Measurements from ENCODE around the gene PRM1.
"Not testable (repeated sequence)": the region's sequence is repeated elsewhere in the genome, so short reads cannot be mapped to it uniquely, and the experiment has no call there.

The PRM1 gene

DNA sequence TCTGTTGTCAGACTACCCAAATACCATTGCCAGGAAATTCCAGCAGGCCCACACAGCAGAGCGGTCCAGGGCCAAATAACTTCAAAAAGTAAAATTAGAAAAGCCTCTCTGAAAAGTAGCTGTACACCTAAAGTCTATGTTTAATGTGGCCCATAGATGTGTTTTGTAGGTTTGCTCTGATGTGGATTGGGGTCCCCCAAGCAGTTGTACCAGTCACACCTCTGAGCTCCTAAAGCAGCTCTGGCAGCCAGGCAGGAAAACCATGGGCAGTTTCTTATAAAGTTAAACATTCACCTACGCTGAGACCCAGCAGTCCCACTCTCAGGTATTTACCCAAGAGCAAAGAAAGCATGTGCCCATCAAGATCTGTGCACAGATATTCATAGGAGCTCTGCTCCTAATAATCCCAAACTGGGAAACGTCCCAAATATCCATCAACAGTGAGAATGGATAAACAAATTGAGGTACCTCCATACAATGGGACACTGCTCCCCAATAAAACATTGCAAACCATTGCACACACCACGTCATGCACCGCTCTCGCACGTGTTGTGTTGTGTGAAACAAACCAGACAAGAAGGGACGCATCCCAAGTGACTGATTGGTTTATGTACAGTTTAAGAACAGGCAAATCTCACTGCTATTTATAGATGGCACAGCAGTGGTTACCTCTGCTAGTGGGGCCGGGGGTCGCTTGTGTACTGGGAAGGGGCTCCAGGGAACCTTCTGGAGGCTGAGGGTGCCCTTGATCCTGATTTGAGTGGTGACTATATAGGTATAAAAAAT is 15.8 kb upstream of the PRM1 start:
- DNase-seq: no peak

DNA sequence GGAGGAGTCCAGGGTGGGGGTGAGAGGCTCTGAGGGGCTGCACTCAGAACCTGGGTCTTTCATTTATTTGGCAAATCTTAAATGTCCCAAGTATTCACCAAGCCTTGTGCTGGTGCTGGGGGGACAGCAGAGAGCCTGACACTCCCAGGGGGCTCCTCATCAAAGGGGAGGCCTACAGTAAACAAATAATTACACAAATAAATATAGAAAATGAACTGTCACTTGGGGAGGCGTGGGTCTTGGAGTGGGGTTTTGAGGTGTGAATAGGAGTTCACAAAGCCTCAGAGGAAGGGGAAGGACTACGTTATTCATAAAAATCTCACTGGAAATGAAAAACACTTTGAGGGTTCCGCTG is 15.2 kb upstream of the PRM1 start:
- DNase-seq: no peak

DNA sequence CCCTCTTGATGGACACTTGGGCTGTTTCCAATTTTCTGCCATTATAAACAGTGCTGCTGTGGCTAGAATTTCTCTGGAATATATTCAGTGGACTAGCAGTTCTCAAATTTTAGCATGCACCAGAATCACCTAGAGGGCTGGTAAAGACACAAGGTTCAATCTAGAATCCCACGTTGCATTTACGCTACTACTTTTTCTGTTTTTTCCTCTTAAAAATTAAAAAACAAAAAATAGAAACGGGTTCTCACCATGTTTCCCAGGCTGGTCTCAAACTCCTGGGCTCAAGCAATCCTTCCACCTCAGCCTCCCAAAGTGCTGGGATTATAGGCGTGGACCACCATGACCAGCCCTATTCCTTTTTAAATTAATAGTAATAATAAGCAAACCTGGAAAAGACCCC is 14.5 kb upstream of the PRM1 start:
- DNase-seq: no peak

DNA sequence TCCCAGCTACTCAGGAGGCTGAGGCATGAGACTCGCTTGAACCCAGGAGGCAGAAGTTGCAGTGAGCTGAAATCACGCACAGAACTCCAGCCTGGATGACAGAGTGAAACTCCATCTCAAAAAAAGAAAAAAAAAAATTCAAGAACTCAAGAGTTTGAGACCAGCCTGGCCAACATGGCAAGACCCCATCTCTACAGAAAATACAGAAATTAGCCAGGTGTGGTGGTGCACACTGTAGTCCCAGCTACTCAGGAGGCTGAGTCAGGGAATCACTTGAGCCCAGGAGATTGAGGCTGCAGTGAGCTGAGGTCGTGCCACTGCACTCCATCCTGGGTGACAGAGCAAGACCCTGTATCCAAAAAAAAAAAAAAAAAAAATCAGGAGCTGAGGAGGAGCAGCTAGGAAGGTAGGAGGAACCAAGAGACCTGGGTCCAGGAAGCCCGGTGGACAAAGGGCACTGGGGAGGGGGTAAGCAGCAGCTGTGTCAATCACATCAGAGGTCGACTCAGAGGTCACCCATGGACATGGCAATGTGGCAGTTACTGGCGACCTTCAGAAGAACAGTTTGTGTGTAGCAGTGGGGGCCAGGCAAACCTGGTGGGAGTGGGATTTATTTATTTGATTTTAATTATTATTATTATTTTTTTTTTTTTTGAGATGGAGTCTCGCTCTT is 11.1 kb upstream of the PRM1 start:
- DNase-seq: no peak

DNA sequence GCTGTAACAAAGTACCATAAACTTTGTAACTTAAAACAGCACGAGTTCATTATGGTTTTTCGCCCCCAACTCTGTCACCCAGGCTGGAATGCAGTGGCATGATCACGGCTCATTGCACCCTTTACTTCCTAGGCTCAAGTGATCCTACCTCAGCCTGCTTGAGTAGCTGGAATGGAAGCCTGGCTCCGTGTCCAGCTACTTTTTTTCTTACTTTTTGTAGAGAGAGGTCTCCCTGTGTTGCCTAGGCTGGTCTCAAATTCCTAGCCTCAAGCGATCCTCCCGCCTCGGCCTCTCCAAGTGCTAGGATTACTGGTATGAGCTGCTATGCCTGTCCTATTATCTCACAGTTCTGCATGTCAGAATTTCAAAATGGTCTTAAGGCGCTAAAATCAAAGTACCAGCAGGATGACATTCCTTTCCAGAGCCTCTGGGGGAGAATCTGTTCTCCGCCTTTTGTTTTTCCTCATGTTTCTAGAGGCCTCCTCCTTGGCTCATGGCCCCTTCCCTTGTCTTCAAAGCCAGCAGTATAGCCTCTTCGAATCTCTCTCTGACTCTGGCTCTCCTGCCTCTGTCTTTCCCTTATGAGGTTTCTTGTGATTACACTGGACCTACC is 10.1 kb upstream of the PRM1 start:
- DNase-seq: no peak

DNA sequence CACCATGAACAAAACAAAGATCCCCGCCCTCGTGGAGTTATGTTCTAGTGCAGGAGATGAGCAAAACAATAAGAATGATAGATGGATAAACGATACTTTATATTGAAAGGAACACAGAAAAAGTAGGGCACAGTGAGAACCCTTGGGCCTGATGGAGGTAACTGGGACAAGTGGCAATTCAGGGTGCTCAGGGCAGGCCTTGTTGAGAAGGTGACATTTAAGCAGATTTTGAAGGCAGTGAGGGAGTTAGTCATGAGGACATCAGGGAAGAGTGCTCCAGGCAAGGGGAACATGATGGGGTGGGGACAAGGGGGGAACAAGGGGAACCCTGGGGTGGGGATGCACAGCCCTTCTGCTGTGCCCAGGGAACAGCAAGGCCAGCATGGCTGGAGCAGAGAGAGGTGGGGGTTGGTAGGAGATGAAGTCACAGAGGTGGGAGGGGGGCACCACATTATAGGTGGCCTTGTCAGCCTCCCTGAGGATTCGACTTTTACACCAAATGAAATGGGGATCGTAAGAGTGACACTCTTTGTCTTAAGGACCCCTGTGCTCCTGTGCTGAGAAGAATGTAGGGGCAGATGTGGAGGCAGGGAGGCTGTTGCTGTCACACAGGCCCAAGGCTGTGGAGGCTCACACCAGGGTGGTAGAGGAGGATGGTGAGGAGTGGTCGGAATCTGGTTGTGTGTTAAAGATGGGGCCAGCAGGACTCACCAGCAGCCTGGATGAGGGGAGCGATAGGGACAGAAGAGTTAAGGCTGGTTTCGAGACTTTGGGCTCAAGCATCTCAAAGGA is 9.2 kb upstream of the PRM1 start:
- no peak for DNase-seq

DNA sequence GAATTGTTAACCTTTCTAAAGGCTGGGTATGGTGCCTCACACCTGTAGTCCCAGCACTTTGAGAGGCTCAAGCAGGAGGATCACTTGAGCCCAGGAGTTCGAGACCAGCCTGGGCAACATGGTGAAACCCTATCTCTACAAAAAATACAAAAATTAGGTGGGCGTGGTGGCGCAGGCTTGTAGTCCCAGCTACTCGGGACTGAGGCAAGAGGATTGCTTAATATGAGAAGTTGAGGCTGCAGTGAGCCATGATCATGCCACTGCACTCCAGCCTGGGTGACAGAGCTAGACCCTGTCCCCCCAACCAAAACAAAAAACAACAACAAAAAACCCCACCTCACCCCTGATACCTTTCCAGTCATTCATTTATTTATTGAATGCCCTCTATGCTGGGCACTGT is 8.6 kb upstream of the PRM1 start:
- not testable (repeated sequence) for DNase-seq

DNA sequence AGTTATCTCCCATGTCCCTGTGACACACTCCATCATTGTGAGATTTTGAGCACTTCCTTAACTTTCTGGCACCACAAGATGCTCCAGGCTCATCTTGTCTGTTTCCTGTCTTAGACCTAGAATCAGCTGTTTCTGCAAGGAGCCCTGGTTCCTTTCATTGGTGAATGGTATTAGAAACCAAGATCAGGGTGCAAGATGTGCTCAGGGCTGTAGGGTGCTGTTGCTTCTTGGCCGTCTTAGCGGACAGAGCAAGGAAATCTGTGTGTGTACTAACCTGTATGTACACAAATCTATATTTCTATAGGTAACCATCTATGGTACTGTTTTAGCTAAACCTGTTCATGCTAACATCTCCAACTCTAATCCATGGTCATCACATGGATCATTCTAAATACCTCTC is 8.1 kb upstream of the PRM1 start:
- DNase-seq: no peak

DNA sequence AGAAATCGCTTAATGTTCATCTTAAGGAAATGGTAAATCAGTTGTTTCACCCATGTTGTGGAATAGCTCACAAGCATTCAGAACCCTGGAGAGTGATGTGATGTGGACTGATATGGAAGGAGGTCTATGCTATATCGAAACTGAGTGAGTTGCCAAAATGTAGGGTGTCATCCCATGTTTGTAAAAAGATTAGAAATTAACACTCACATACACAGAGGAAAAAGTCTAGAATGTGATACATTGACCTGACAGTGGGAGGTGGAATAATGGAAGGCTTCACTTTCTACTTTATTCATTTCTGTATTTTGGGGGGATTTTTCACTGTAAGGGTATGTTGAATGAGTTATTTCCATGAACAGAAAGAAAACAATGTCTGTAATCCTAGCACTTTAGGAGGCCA is 4.7 kb upstream of the PRM1 start:
- no peak for DNase-seq

DNA sequence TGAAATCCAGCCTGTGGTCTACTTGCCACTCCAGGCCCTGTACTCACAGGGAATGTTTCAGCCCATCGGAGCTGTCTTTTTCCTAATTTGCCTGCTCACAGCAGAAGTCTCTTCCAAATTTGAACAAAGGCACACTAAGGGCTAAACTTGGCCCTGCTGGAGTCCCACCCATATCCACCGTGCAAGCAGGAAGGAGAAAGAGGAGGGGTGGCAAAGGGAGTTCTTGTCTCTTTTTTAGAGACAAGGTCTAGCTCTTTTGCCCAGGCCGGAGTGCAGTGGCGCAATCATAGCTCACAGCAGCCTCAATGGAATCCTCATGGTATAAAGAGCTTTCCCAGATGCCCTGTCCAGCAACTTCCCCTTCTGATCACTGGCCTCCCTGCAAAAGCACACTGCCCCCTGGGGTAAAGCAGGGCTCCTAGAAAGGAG is 2.7 kb upstream of the PRM1 start:
- no peak for DNase-seq

DNA sequence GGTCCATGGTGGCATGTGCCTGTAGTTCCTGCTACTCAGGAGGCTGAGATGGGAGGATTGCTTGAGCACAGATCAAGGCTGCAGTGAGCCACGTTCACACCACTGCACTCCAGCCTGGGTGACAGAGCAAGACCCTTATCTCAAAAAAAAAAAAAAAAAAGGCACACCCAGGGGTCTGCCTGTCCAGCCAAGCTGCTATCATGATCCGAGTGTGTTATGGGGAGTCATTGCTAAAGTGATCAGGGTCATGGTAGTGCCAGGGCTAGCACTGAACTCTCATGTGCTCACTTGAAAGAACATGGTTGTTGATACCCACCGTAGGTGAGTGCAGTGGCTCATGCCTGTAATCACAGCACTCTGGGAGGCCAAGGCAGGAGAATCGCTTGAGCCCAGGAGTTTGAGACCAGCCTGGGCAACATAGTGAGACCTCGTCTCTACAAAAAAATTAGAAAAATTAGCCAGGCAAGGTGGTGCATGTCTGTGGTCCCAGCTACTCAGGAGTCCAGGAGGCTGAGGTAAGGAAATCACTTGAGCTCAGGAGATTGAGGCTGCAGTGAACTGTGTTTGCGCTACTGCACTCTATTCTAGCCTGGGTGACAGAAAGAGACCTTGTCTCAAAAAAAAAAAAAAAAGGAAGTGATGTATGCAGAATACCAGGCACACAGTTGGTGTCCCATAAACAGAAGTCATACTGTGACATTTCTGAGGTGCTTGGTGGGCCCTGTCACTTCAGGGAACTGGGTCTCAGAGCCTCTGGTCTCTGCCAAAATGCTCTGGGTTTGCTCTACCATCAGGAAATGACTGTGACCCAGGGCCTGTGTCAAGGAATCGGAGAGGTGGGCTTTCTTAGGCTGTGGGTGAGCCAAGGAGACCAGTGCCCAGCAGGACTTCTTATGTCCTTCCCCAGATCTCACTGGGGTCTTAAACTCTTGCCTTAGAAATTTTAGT is 2.2 kb downstream of the PRM1 start:
- no peak for DNase-seq

DNA sequence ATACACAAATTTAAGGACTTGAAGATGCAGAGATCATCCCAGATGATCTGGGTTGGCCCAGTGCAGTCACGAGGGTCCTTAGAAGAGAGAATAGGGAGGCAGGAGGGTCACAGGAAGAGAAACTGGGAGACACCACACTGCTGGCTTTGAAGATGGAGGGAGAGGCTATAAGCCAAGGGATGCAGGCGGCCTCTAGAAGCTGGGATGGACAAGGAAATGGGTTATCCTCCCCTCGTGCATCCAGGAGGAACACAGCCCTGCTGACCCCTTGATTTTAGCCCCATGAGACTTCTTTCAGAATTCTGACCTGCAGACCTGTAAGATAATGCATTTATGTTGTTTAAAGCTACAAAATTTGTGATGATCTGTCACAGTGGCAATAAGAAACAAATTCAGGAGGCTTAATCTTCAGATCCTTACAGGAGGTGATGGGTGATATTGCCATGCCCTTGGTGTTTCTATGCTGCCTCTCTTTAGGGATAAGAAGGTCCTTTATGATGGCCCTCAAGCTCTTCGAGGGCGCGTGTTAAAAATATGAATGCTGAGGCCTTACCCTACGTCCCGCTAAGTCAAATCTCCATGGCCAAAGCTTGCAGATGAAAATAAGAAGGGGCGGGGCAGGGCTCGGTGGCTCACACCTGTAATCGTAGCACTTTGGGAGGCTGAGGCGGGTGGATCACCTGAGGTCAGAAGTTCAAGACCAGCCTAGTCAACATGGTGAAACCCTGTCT is 3.4 kb downstream of the PRM1 start:
- DNase-seq: no peak

DNA sequence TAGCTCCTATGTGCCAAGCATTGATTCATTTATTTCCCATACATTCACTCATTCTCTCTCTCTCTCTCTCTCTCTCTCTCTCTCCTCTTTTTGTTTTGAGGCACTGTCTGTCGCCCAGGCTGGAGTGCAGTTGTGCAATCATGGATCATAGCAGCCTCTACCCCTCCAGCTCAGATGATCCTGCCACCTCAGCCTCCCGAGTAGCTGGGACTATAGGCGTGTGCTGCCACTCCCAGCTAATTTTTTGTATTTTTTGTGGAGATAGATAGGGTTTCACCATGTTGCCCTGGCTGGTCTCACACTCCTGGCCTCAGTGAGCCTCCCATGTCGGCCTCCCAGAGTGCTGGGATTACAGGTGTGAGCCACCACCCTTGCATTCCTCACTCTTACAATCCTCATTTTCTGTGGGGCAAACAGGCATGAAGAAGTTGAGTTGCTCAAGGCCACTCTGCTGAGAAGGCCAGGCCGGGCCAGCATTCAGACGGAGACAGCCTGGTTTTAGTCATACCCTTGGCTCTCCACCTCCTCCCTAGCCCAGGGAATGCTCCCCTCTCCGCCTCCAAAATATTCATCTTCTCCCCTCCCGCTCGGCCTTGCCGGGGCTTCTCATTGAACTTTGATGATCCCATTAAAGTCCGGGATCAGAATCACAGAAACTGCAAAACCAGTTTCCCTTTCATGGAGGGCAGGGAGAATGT is 4.1 kb downstream of the PRM1 start:
- no peak for DNase-seq

DNA sequence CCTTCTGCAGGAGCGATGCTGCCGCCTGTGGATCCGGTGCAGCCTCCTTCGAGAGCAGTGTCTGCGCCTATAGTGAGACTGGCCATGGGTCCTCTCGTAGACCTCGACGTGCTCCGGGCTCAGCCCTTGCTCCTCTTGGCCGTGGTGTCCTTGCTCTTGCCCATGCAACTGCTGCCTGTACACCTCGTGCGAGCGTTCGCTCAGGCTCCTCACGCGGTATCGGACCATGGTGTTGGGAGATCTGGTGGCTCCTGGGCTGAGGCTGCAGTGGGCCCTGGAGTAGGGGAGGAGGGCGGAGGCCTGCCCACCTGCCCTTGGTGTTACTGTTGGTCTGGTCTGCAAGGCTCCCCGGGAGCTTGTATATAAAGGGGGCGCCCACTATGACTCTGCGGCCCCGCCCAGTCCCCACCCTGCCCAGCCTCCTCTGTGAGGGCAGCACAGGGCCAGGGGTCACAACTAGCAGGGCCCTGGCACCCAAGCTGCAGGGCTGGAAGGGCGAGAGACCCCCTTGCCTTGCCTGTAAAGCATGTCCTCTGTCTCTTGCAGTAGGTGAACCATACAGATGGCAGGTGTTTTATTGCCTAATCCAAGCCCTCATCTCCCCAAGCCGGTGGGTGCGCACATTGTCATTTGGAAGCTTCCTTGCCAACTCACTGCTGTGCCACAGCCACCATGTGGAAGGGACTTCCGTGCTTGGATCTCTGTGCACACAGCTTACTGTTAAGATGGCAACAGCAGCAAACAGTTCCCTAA is 4.8 kb downstream of the PRM1 start, which contains the start of gene PRM2:
Gene PRM2, minus strand, starts transcription at position 338 of the 753 bp plus-strand sequence. Its CDS starts 110 bp downstream, at position 228.
- no peak for DNase-seq

DNA sequence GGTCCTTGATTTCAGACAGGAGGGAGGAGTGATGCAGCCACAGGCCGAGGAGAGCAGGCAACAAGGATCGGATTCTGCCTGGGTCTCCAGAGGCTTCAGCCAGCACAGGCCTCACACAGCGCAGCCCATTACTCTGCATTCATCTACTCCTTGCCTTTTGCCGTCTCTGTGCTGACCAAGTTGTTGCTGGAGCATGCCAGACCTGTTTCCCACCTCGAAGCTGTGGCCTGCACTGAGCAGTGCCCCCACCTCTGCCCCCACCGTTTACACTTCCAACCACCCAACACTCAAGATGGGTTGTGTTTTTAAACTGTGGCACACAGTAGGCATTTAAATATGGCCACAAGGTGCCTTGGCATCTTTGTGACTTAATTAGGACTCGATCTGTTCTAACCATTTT is 6.2 kb downstream of the PRM1 start:
- no peak for DNase-seq

DNA sequence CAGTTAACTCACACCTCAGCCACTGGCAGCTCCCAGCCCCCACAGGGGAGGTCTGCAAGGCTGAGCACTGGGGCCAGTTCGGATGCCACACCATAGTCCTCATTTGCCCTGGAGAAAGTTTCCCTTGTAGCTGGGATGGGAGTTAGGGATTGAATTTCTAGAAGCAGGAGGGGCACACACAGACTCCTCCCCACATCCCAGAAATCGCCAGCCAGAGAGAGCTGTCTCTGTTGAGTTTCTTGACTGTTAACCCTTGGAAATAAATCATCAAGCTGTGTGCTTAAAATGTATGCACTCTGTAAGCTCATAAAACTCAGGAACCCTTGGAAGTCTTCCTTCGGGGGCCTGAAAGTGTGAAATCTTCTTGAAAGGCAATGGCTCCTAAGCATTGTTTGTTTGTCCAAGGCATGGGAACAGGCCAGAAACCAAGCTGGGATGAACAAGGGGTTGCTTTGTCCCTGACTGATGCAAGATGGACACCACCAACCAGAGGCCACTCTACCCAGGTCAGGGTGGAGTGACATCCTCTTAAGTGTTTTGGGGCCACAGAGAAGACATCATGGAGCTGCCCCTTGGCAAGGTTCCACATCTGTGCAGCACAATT is 7.3 kb downstream of the PRM1 start:
- DNase-seq: no peak

DNA sequence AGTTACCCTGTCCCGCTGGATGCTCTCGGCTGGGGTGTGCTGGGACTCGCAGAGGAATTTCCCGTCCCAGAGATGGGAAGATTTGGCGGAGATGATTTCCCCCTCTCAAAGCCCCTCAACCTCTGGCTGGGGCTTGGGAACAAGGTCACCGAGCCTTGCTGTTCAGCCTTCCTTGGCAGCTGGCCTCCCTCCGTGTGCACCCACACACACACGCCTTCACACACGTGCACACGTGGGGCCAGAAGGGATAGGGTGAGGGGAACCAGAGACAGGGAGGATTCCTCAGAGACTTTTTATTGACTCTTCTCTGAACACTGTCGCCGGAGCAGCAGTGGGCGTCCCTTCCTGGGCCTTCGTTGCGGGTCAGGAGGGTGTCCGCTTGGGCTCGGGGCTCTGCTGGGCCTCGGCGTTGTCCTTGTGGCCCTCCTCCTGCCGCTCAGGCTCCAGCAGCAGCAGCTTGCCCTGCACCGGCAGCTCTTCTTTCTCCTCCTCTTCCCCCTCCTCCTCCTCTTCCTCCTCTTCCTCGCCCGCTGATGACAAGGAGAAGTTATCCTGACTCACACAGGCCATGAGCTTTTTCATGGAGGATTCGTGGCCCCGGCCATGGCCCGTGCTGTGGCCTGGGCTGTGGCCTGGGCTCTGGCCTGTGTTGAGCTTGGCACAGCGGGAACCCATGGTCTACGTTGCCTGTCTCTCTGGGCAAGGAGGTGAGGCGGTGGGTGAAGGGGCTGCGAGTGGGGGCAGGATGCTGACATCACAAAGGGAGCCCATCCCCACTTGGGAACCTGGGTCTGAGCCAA is 8.0 kb downstream of the PRM1 start, which contains the start of gene PRM3:
Gene PRM3, minus strand, starts transcription at position 709 of the 800 bp plus-strand sequence. Its CDS starts 34 bp downstream, at position 675.
- DNase-seq: no peak

DNA sequence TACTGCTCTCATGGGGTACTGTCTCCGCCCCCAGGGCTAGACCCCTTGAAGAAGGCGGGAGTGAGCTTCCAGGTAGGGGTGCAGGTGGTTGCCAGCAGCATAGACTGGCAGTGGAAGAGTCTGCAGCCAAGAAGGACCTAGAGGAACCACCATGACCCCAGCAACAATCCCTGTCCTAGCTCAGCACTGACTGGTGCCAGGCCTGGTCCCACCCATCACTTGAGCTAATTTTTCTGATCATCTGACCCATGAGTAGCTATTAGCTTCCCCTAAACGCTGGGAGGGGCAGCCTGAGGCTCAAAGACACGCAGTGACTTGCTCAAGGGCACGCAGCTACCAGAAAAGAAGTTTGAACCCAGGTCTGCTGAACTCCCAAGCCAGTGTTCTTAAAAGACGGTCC is 8.6 kb downstream of the PRM1 start:
- DNase-seq: no peak

DNA sequence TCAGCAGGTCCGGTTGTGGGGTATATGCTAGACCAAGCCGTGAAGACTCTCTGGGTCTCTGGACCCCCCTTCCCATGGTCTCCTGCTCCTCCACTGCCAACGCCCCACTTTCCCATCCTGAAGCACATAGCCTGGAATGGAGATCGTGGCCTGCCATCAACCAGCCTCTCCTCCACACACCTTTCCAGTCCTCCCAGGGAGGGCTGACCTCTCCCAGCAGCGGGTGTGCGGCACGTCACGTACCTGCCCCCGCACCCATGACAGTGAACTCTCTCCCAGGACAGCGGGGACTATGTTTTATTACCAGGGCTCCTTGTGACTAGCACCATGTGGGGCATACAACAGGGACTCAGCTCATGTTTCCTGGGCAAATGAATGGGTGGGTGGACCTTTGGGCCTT is 9.5 kb downstream of the PRM1 start:
- no peak for DNase-seq
